ENCODE data around the gene HBG1.
A peak's percentile ranks its signal among the peaks of the same experiment; 100 is the strongest.

The HBG1 gene

GRCh38 chr11:5245155-5245554 is 4.5 kb downstream of the HBG1 start:
- no peak overlapping the region for H3K4me3 ChIP-seq (ENCODE audit: low read depth, low read length)
- DNase-seq (ENCODE audit: low read depth): no peak
- no peak for TF ChIP-seq CTCF (IDR thresholded peaks at IDR 0.05; ENCODE audit: insufficient read depth, low read depth, low read length, missing control alignments)

GRCh38 chr11:5243816-5244180 is 5.9 kb downstream of the HBG1 start:
- DNase-seq (ENCODE audit: low read depth): no peak
- no peak for TF ChIP-seq CTCF (IDR thresholded peaks at IDR 0.05; ENCODE audit: insufficient read depth, low read depth, low read length, missing control alignments)
- H3K4me3 ChIP-seq (ENCODE audit: low read depth, low read length): no peak overlapping the region

- H3K4me3 ChIP-seq (ENCODE audit: low read depth, low read length): no peak overlapping the region
- DNase-seq (ENCODE audit: low read depth): peak; percentile 31
- no peak for TF ChIP-seq CTCF (IDR thresholded peaks at IDR 0.05; ENCODE audit: insufficient read depth, low read depth, low read length, missing control alignments)
Observed at GRCh38 chr11:5242933-5243815, 6.5 kb downstream of the HBG1 start.

GRCh38 chr11:5242208-5242607 is 7.4 kb downstream of the HBG1 start:
- no peak for TF ChIP-seq CTCF (IDR thresholded peaks at IDR 0.05; ENCODE audit: insufficient read depth, low read depth, low read length, missing control alignments)
- DNase-seq (ENCODE audit: low read depth): no peak
- H3K4me3 ChIP-seq (ENCODE audit: low read depth, low read length): no peak overlapping the region

- TF ChIP-seq CTCF (IDR thresholded peaks at IDR 0.05; ENCODE audit: insufficient read depth, low read depth, low read length, missing control alignments): no peak
- DNase-seq (ENCODE audit: low read depth): no peak
- no peak overlapping the region for H3K4me3 ChIP-seq (ENCODE audit: low read depth, low read length)
Observed at GRCh38 chr11:5241458-5241857, 8.2 kb downstream of the HBG1 start.

GRCh38 chr11:5240458-5240857 is 9.2 kb downstream of the HBG1 start:
- DNase-seq (ENCODE audit: low read depth): no peak
- TF ChIP-seq CTCF (IDR thresholded peaks at IDR 0.05; ENCODE audit: insufficient read depth, low read depth, low read length, missing control alignments): no peak
- no peak overlapping the region for H3K4me3 ChIP-seq (ENCODE audit: low read depth, low read length)

- H3K4me3 ChIP-seq (ENCODE audit: low read depth, low read length): no peak overlapping the region
- no peak for TF ChIP-seq CTCF (IDR thresholded peaks at IDR 0.05; ENCODE audit: insufficient read depth, low read depth, low read length, missing control alignments)
- no peak for DNase-seq (ENCODE audit: low read depth)
Observed at GRCh38 chr11:5240056-5240455, 9.6 kb downstream of the HBG1 start.

All from GM12865 (cell line).